Heart left ventricle (tissue), 13 donors: ENCODE results near the gene SRXN1.

Experiments
- POLR2A ChIP-seq, 2 donors: fragments of 450-650 bp; IDR thresholded peaks; one replicate each; pipeline ENCODE4 v1.6.1; 2017; ENCODE audit warnings: antibody characterized with exemption in 2 of 2, mild to moderate bottlenecking in 2 of 2, moderate library complexity in 2 of 2
- TF ChIP-seq, protein P1 (sequence below), 12 donors: fragments of 200-600 bp; sonication (generic) in 4 of 12; IDR thresholded peaks; one replicate each; pipeline versions ENCODE4 v1.5.0 to v1.8.0; 2018 to 2022; ENCODE audit warnings: antibody characterized with exemption in 12 of 12, mild to moderate bottlenecking in 5 of 12
- donor health status: ischemic (EF 13 %, LVEDD 7.1; RV severe dilation, severe dysfunction).
- donor health status: DM: no; HTN: yes; CAD: no.
- donor health status: DM: no; HTN: no; CAD: no.
- donor health status: ischemic (EF 25% LVEDD 6.9; RV normal size, moderate dysfunction).
- donor health status: ischemic (EF 25% LVEDD 5.7; RV mildly dilated, moderate dysfunction).
- donor health status: ischemic (EF 35%, LVEDD 5.7; RV mildly dilated, moderate dysfunction).
- donor health status: nonischemic (EF 11% LVEDD 7.7; RV severe dilation, severe dysfunction).
- donor health status: DM: yes; HTN: yes; CAD: no.
- donor health status: PGD.
- donor health status: ischemic (EF 29% LVEDD 5.4; RV normal size, mild dysfunction).
- donor health status: nonischemic (EF 23%, LVEDD 6.1; RV moderate dilation, normal function).

DNA sequence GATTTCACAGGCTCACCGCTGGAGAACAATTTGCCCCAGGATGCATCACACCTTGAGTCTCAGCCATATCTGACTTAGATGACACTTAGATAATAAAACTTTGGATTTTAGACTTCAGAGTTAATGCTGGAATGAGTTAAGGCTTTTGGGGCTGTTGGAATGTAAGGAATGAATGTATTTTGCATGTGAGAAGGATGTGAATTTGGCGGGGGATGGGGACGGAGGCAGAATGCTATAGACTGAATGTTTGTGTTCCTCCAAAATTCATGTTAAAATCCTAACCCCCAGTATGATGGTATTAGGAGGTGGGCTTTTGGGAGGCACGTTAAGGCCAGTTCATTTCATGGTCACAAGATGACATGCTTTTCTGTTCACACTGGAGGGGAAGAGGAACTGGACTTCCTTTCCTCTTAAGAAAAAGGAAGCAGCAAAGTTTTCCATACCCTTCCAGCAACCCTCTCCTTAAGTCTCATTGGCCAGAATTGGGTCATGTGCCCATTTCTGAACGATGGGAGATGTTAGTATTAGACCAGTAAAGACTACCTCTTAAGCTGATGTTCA, 5.8 kb upstream of the SRXN1 start:
- TF ChIP-seq, protein P1, sequence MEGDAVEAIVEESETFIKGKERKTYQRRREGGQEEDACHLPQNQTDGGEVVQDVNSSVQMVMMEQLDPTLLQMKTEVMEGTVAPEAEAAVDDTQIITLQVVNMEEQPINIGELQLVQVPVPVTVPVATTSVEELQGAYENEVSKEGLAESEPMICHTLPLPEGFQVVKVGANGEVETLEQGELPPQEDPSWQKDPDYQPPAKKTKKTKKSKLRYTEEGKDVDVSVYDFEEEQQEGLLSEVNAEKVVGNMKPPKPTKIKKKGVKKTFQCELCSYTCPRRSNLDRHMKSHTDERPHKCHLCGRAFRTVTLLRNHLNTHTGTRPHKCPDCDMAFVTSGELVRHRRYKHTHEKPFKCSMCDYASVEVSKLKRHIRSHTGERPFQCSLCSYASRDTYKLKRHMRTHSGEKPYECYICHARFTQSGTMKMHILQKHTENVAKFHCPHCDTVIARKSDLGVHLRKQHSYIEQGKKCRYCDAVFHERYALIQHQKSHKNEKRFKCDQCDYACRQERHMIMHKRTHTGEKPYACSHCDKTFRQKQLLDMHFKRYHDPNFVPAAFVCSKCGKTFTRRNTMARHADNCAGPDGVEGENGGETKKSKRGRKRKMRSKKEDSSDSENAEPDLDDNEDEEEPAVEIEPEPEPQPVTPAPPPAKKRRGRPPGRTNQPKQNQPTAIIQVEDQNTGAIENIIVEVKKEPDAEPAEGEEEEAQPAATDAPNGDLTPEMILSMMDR (IDR thresholded peaks at IDR 0.05) = no peak
- TF ChIP-seq POLR2A (IDR thresholded peaks at IDR 0.05) = no peak
